ENCODE measurements around the gene PRKAG2.
"Not testable (repeated sequence)": the region's sequence is repeated elsewhere in the genome, so short reads cannot be mapped to it uniquely, and the experiment has no call there.

GRCh38 chr7:151748021-151748420 lies 128.9 kb downstream of the PRKAG2 start:
- TF ChIP-seq POLR2A, CTCF (IDR thresholded peaks at IDR 0.05): not testable (repeated sequence)

Data from Peyer's patch (tissue), 4 donors.